CD4-positive, alpha-beta T cell (primary cell): Measurements from ENCODE around the gene EDEM2. TPM values are rescaled to one million over a fixed set of nuclear protein-coding genes. Genes with fewer than 3 reads are reported as not detected.
"Not testable (repeated sequence)": the region's sequence is repeated elsewhere in the genome, so short reads cannot be mapped to it uniquely, and the experiment has no call there.

Source experiments
- ATAC-seq: fragments of 200-7000 bp; cut with Tn5 transposase; one replicate; pipeline ENCODE4 v1.10.0; 2022; ENCODE audit warnings: mild to moderate bottlenecking; ENCODE audit not compliant: poor library complexity
- CTCF ChIA-PET: fragments of 350-600 bp; sonication (Branson Sonifier 250); formaldehyde crosslinking; loops from one replicate; lab custom pipeline; 2021; ENCODE audit warnings: antibody characterized with exemption, inconsistent platforms; lab: Charles Lee
- POLR2A ChIA-PET: fragments of 350-600 bp; sonication (Branson Sonifier 250); formaldehyde crosslinking; loops from one replicate; lab custom pipeline; 2021; ENCODE audit warnings: antibody characterized with exemption, inconsistent platforms; lab: Charles Lee
- DNase-seq, 14 experiments: peaks; one replicate each; pipeline ENCODE4 v3.0.0-alpha.2; 2013 to 2020; ENCODE audit warnings: mixed read lengths in 2 of 14
- H3K27ac ChIP-seq, 2 donors: one replicate each; pipeline versions ENCODE4 v1.5.1 to v1.7.0; 2013; ENCODE audit warnings: low read length in 2 of 2, low read depth in 1 of 2, mild to moderate bottlenecking in 1 of 2
- H3K27me3 ChIP-seq, 2 experiments: 1 replicate in 1 of 2; 2 replicates in 1 of 2; pipeline versions ENCODE4 v1.6.1 to v1.7.0; 2013; ENCODE audit warnings: low read length in 2 of 2, control low read depth in 1 of 2, mild to moderate bottlenecking in 1 of 2, moderate library complexity in 1 of 2; ENCODE audit not compliant: insufficient read depth in 2 of 2, control insufficient read depth in 1 of 2
- H3K36me3 ChIP-seq: one replicate; pipeline ENCODE4 v1.6.1; 2013; ENCODE audit warnings: low read length, control low read depth; ENCODE audit not compliant: insufficient read depth
- H3K4me1 ChIP-seq: one replicate; pipeline ENCODE4 v1.6.1; 2013; ENCODE audit warnings: low read length, control low read depth; ENCODE audit not compliant: insufficient read depth
- H3K4me3 ChIP-seq: one replicate; pipeline ENCODE4 v1.5.1; 2013; ENCODE audit warnings: mild to moderate bottlenecking, low read length, moderate library complexity
- H3K9me3 ChIP-seq, 2 experiments: 1 replicate in 1 of 2; 2 replicates in 1 of 2; pipeline versions ENCODE4 v1.6.1 to v1.7.0; 2013; ENCODE audit warnings: low read length in 2 of 2, mild to moderate bottlenecking in 2 of 2, control low read depth in 1 of 2, moderate library complexity in 1 of 2; ENCODE audit not compliant: control insufficient read depth in 1 of 2, insufficient read depth in 1 of 2
- H3K27ac Mint-ChIP-seq: one replicate; pipeline ENCODE4 v1.8.0; 2020; ENCODE audit warnings: mixed read lengths
- H3K27me3 Mint-ChIP-seq: one replicate; pipeline ENCODE4 v1.8.0; 2021; ENCODE audit warnings: mixed read lengths
- H3K36me3 Mint-ChIP-seq: one replicate; pipeline ENCODE4 v1.8.0; 2021; ENCODE audit warnings: low read depth, mixed read lengths
- H3K4me1 Mint-ChIP-seq: one replicate; pipeline ENCODE4 v1.8.0; 2021; ENCODE audit warnings: low read depth, mixed read lengths
- H3K4me3 Mint-ChIP-seq: one replicate; pipeline ENCODE4 v1.8.0; 2020; ENCODE audit warnings: mild to moderate bottlenecking, mixed read lengths
- H3K9me3 Mint-ChIP-seq: one replicate; pipeline ENCODE4 v1.8.0; 2020; ENCODE audit warnings: mixed read lengths
- CTCF ChIP-seq: fragments of 200-600 bp; IDR thresholded peaks from one replicate; pipeline ENCODE4 v1.8.0; 2022; ENCODE audit warnings: antibody characterized with exemption, mild to moderate bottlenecking
- intact Hi-C, 2 experiments: fragments of 100-400 bp; cut with DNase I in 1 of 2; cut with micrococcal nuclease in 1 of 2; formaldehyde crosslinking; loops; one replicate each; pipeline versions ENCODE4 v1.15.1 to v1.9.0; 2023 to 2025; cut with DNase I, micrococcal nuclease
- total RNA-seq, 174 experiments: library from RNA in 2 of 174; stranded (reverse) in 2 of 174; gene quantifications; one replicate each; pipeline ENCODE4 v1.2.3 and lab custom pipeline; 2021 to 2026

The EDEM2 gene
- total RNA-seq, 2 experiments from 2014 or later: 12.2 to 12.6 TPM

GRCh38 chr20:35079472-35080347, 67.4 kb downstream of the EDEM2 start:
- Histone ChIP-seq H3K9me3 (no peaks in the 10 kb centered on the region), H3K27ac (no peak overlapping the region), H3K4me3 (no peak overlapping the region), H3K36me3 (peaks cover 16% of the 10 kb centered on the region), H3K4me1 (peaks cover 9% of the 10 kb centered on the region), H3K27me3 (no peaks in the 10 kb centered on the region)
- POLR2A ChIA-PET: interaction anchor here (0.6 to 0.7 kb wide), 2 partner anchors 267 to 1528 kb away, joined by 3 to 4 read pairs; no protein-coding TSS in a partner anchor
- CTCF ChIA-PET: no interaction called here
- Mint-ChIP-seq H3K4me1 (peaks cover 47% of the 10 kb centered on the region), H3K27ac (no peak overlapping the region), H3K9me3 (no peaks in the 10 kb centered on the region), H3K27me3 (no peaks in the 10 kb centered on the region), H3K4me3 (no peak overlapping the region), H3K36me3 (peaks cover 50% of the 10 kb centered on the region)
- intact Hi-C loops: no loop called here
- DNase-seq: peak in 1 of 14 experiments; percentile 17
- TF ChIP-seq CTCF: no peak
- no peak for ATAC-seq

DNA sequence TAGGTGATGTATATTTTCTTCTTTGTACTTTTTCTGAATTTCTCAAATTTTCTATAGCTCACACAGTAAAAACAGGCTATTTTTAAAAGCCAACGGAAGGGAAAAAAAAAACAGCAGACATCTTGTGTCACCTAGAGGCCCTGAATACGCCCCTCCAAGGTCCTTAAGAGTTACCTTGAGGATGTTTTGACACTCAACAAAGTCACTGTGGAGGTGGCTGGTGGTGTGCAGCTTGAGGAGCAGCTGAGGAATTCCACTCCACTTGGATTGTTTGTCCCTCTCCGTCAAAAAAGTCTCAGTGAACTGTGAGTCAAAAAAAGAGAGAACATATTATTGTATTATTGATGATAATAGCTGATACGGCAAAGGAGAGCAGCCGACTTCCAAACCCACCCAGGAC, 69.3 kb downstream of the EDEM2 start:
- DNase-seq (no peak), ATAC-seq (no peak)
- H3K27ac ChIP-seq: no peak overlapping the region
- H3K36me3 ChIP-seq: peaks cover 16% of the 10 kb centered on the region
- intact Hi-C loops: no loop called here
- Mint-ChIP-seq H3K27me3 (no peaks in the 10 kb centered on the region), H3K4me3 (no peak overlapping the region), H3K27ac (peak overlapping the region; percentile 37), H3K4me1 (peaks cover 41% of the 10 kb centered on the region), H3K9me3 (no peaks in the 10 kb centered on the region), H3K36me3 (peaks cover 62% of the 10 kb centered on the region)
- H3K4me1 ChIP-seq: peaks cover 9% of the 10 kb centered on the region
- TF ChIP-seq CTCF: no peak
- H3K4me3 ChIP-seq: no peak overlapping the region
- H3K9me3 ChIP-seq: no peaks in the 10 kb centered on the region
- H3K27me3 ChIP-seq: no peaks in the 10 kb centered on the region
- ChIA-PET CTCF (no interaction called here), POLR2A (no interaction called here)

GRCh38 chr20:35077341-35077740, 69.8 kb downstream of the EDEM2 start:
- Mint-ChIP-seq H3K36me3 (peaks cover 68% of the 10 kb centered on the region), H3K27me3 (no peaks in the 10 kb centered on the region), H3K4me1 (peaks cover 38% of the 10 kb centered on the region), H3K27ac (no peak overlapping the region), H3K9me3 (no peaks in the 10 kb centered on the region), H3K4me3 (no peak overlapping the region)
- Histone ChIP-seq H3K9me3 (no peaks in the 10 kb centered on the region), H3K4me3 (no peak overlapping the region), H3K27me3 (no peaks in the 10 kb centered on the region), H3K27ac (no peak overlapping the region), H3K36me3 (peaks cover 16% of the 10 kb centered on the region), H3K4me1 (peaks cover 9% of the 10 kb centered on the region)
- intact Hi-C loops: no loop called here
- ChIA-PET CTCF (no interaction called here), POLR2A (no interaction called here)
- no peak for TF ChIP-seq CTCF
- DNase-seq (no peak), ATAC-seq (no peak)

- POLR2A ChIA-PET, H3K4me3 Mint-ChIP-seq, H3K27ac ChIP-seq, CTCF ChIA-PET, H3K27me3 ChIP-seq, ATAC-seq, H3K27ac Mint-ChIP-seq, H3K27me3 Mint-ChIP-seq, H3K9me3 Mint-ChIP-seq, H3K9me3 ChIP-seq, intact Hi-C loops, H3K4me3 ChIP-seq, DNase-seq, H3K4me1 ChIP-seq: not testable (repeated sequence)
- Mint-ChIP-seq H3K36me3 (peaks cover 84% of the 10 kb centered on the region), H3K4me1 (peaks cover 26% of the 10 kb centered on the region)
- H3K36me3 ChIP-seq: peaks cover 19% of the 10 kb centered on the region
These were observed 75.5 kb downstream of the EDEM2 start for GRCh38 chr20:35071436-35072153.
